Colonic mucosa (tissue), 4 donors: ENCODE results near the gene LPCAT2. TPM values are rescaled to one million over a fixed set of nuclear protein-coding genes. Genes with fewer than 3 reads are reported as not detected.

Experiments
- DNase-seq: peaks from one replicate; pipeline ENCODE4 v3.0.0-alpha.2; 2020
- H3K27ac ChIP-seq: fragments of 200-600 bp; one replicate; pipeline ENCODE4 v1.8.0; 2021
- H3K27me3 ChIP-seq: fragments of 200-600 bp; one replicate; pipeline ENCODE4 v1.8.0; 2021
- H3K36me3 ChIP-seq: fragments of 200-600 bp; one replicate; pipeline ENCODE4 v1.8.0; 2021
- H3K4me1 ChIP-seq: fragments of 200-600 bp; one replicate; pipeline ENCODE4 v1.8.0; 2021; ENCODE audit warnings: mild to moderate bottlenecking
- H3K4me3 ChIP-seq: fragments of 200-600 bp; one replicate; pipeline ENCODE4 v1.8.0; 2021
- H3K9ac ChIP-seq, 2 donors: one replicate each; pipeline ENCODE4 v1.7.0; 2013; ENCODE audit warnings: control low read depth in 2 of 2, low read depth in 2 of 2, low read length in 2 of 2
- H3K9me3 ChIP-seq: fragments of 200-600 bp; one replicate; pipeline ENCODE4 v1.8.0; 2021
- CTCF ChIP-seq: fragments of 200-600 bp; IDR thresholded peaks from one replicate; pipeline ENCODE4 v1.8.0; 2022; ENCODE audit warnings: antibody characterized with exemption, mild to moderate bottlenecking
- intact Hi-C: fragments of 100-400 bp; cut with DNase I; formaldehyde crosslinking; loops from one replicate; pipeline ENCODE4 v1.14.1; 2022
- total RNA-seq, 2 donors: library from RNA; stranded (reverse); fragmentation: NEBNext Ultra II Directional in 1 of 2; extraction: Animal tissue kit (Norgen Biotek cat#: 25700) in 1 of 2; gene quantifications; one replicate each; pipeline ENCODE4 v1.2.1, GENCODE V29; 2021
- donor health status: healthy.
- donor health status: DM: no; HTN: no; CAD: no.
- donor health status: DM: no; HTN: no; CAD: no.

The LPCAT2 gene
- total RNA-seq, 2 donors from 2014 or later, result 22.6 to 30.5 TPM

- Histone ChIP-seq H3K9me3 (no peaks in the 10 kb centered on the region), H3K36me3 (no peaks in the 10 kb centered on the region), H3K4me1 (no peaks in the 10 kb centered on the region), H3K27ac (no peak overlapping the region), H3K27me3 (no peaks in the 10 kb centered on the region), H3K9ac (no peak overlapping the region), H3K4me3 (no peak overlapping the region)
- no peak for TF ChIP-seq CTCF
- DNase-seq, result no peak
- intact Hi-C loops, result no loop called here
Measured at GRCh38 chr16:55569025-55569424, 60.2 kb downstream of the LPCAT2 start.

DNA sequence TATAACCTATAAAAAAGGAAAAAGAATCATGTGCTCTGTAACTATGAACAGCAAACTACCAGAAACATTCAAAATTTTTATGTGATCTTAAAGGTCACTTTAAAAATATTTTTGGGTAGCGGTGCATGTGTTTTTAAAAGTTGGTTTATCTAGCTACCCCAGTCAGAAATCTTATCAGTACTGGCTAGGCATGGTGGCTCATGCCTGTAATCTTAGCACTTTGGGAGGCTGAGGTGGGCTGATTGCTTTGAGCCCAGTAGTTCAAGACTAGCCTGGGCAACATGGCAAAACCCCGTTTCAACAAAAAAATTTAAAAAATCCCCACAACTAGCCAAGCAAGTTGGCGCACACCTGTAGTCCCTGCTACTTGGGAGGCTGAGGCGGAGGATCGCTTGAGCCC is 61.3 kb downstream of the LPCAT2 start:
- TF ChIP-seq CTCF, result no peak

GRCh38 chr16:55571191-55571897 is 62.5 kb downstream of the LPCAT2 start:
- intact Hi-C loops, result no loop called here
- Histone ChIP-seq H3K9me3 (no peaks in the 10 kb centered on the region), H3K27ac (no peak overlapping the region), H3K4me3 (no peak overlapping the region), H3K27me3 (no peaks in the 10 kb centered on the region), H3K9ac (no peak overlapping the region), H3K4me1 (no peaks in the 10 kb centered on the region), H3K36me3 (no peaks in the 10 kb centered on the region)
- no peak for DNase-seq
- no peak for TF ChIP-seq CTCF

More for the DNA sequence above, 61.3 kb downstream of the LPCAT2 start:
- H3K9me3 ChIP-seq, result no peaks in the 10 kb centered on the region
- no peak overlapping the region for H3K27ac ChIP-seq
- intact Hi-C loops, result no loop called here
- DNase-seq, result no peak
- H3K9ac ChIP-seq, result no peak overlapping the region
- no peaks in the 10 kb centered on the region for H3K27me3 ChIP-seq
- no peaks in the 10 kb centered on the region for H3K36me3 ChIP-seq
- no peaks in the 10 kb centered on the region for H3K4me1 ChIP-seq
- no peak overlapping the region for H3K4me3 ChIP-seq

DNA sequence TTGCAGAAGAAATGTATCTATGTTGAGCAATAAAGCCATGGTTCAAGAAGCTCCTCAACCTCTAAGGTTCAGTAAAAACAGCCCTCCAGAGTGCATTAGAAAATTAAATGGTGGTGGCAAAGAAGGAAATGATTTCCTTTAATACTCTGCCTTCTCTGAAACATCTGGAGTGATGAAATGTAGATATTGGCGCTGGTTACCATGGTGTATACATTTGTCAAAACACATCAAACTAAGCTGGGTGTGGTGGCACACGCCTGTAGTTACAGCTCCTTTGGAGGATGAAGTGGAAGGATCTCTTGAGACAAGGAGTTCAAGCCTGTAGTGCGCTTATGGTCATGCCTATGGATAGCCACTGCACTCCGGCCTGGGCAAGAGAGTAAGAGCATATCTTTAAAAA is 63.6 kb downstream of the LPCAT2 start:
- H3K4me3 ChIP-seq, result no peak overlapping the region
- H3K9me3 ChIP-seq, result no peaks in the 10 kb centered on the region
- no peak overlapping the region for H3K9ac ChIP-seq
- H3K27me3 ChIP-seq, result no peaks in the 10 kb centered on the region
- H3K27ac ChIP-seq, result no peak overlapping the region
- TF ChIP-seq CTCF, result no peak
- no peak for DNase-seq
- intact Hi-C loops, result no loop called here
- no peaks in the 10 kb centered on the region for H3K4me1 ChIP-seq
- no peaks in the 10 kb centered on the region for H3K36me3 ChIP-seq

- Histone ChIP-seq H3K9ac (no peak overlapping the region), H3K4me3 (no peak overlapping the region), H3K4me1 (no peaks in the 10 kb centered on the region), H3K27ac (no peak overlapping the region), H3K36me3 (no peaks in the 10 kb centered on the region), H3K27me3 (no peaks in the 10 kb centered on the region), H3K9me3 (no peaks in the 10 kb centered on the region)
- DNase-seq, result no peak
- intact Hi-C loops, result no loop called here
- TF ChIP-seq CTCF, result no peak
Measured at GRCh38 chr16:55574811-55575210, 65.9 kb downstream of the LPCAT2 start.
